T-cell (primary cell): ENCODE data around the gene CEBPG. TPM values are rescaled to one million over a fixed set of nuclear protein-coding genes. Genes with fewer than 3 reads are reported as not detected.

Experiments used
- ATAC-seq, 4 experiments: fragments of 200-7000 bp in 3 of 4; fragments of 150-1000 bp in 1 of 4; cut with Tn5 transposase; replicated peaks in 1 of 4; 1 replicate in 3 of 4; 2 replicates in 1 of 4; pipeline ENCODE4 v1.10.0; 2021; ENCODE audit warnings: moderate library complexity in 3 of 4, mild to moderate bottlenecking in 2 of 4, moderate number of reproducible peaks in 1 of 4
- CTCF ChIA-PET, 2 donors: fragments of 300-600 bp; sonication (Branson Sonifier 250); formaldehyde crosslinking; loops; one replicate each; lab custom pipeline; 2022; ENCODE audit warnings: antibody characterized with exemption in 2 of 2; lab: Charles Lee
- POLR2A ChIA-PET, 2 donors: fragments of 300-600 bp; sonication (Branson Sonifier 250); formaldehyde crosslinking; loops; one replicate each; lab custom pipeline; 2022; ENCODE audit warnings: antibody characterized with exemption in 2 of 2; lab: Charles Lee
- DNase-seq, 35 experiments: peaks; one replicate each; pipeline versions ENCODE4 v3.0.0 to v3.0.0-alpha.2; 2013 to 2023
- H3K27ac ChIP-seq: one replicate; pipeline ENCODE4 v1.5.1; 2013; ENCODE audit warnings: low read length
- H3K27me3 ChIP-seq, 2 experiments: replicated peaks in 1 of 2; 1 replicate in 1 of 2; 2 replicates in 1 of 2; pipeline versions ENCODE4 v1.6.1 to v1.7.0; 2013; ENCODE audit warnings: low read length in 1 of 2, mixed read lengths in 1 of 2; ENCODE audit not compliant: control insufficient read depth in 2 of 2, insufficient read depth in 2 of 2; ENCODE audit errors: extremely low read depth in 1 of 2
- H3K36me3 ChIP-seq, 2 donors: 1 replicate in 1 of 2; 2 replicates in 1 of 2; pipeline versions ENCODE4 v1.6.1 to v1.7.0; 2013; ENCODE audit warnings: low read length in 1 of 2; ENCODE audit not compliant: control insufficient read depth in 2 of 2, insufficient read depth in 1 of 2; ENCODE audit errors: extremely low read depth in 1 of 2
- H3K4me1 ChIP-seq, 2 experiments: 1 replicate in 1 of 2; 2 replicates in 1 of 2; pipeline versions ENCODE4 v1.6.1 to v1.7.0; 2013; ENCODE audit warnings: low read length in 2 of 2, mixed read lengths in 1 of 2; ENCODE audit not compliant: insufficient read depth in 2 of 2, control insufficient read depth in 1 of 2; ENCODE audit errors: extremely low read depth in 1 of 2
- H3K4me3 ChIP-seq, 2 donors: 1 replicate in 1 of 2; 2 replicates in 1 of 2; pipeline versions ENCODE4 v1.5.1 to v1.7.0; 2013; ENCODE audit warnings: mild to moderate bottlenecking in 2 of 2, low read length in 1 of 2, moderate library complexity in 1 of 2; ENCODE audit not compliant: control insufficient read depth in 1 of 2; ENCODE audit errors: extremely low read depth in 1 of 2
- H3K9me3 ChIP-seq: 2 replicates; pipeline ENCODE4 v1.7.0; 2013
- H3K27ac Mint-ChIP-seq, 2 donors: one replicate each; pipeline ENCODE4 v1.8.0; 2020 to 2021; ENCODE audit warnings: mild to moderate bottlenecking in 2 of 2, mixed read lengths in 2 of 2
- H3K27me3 Mint-ChIP-seq, 2 donors: one replicate each; pipeline ENCODE4 v1.8.0; 2021 to 2022; ENCODE audit warnings: mixed read lengths in 2 of 2
- H3K36me3 Mint-ChIP-seq: one replicate; pipeline ENCODE4 v1.8.0; 2021; ENCODE audit warnings: mixed read lengths
- H3K4me1 Mint-ChIP-seq, 3 donors: one replicate each; pipeline ENCODE4 v1.8.0; 2020 to 2022; ENCODE audit warnings: mixed read lengths in 3 of 3, mild to moderate bottlenecking in 1 of 3
- H3K4me3 Mint-ChIP-seq, 3 donors: one replicate each; pipeline ENCODE4 v1.8.0; 2020 to 2022; ENCODE audit warnings: mild to moderate bottlenecking in 3 of 3, mixed read lengths in 3 of 3, moderate library complexity in 3 of 3
- H3K9me3 Mint-ChIP-seq, 3 donors: one replicate each; pipeline ENCODE4 v1.8.0; 2020 to 2022; ENCODE audit warnings: mixed read lengths in 3 of 3
- WGBS: methylation state at CpG from one replicate; pipeline ENCODE4 v1.1.5; 2013; ENCODE audit warnings: missing lambda C conversion rate; ENCODE audit not compliant: insufficient coverage; 5-methylcytosine and 5-hydroxymethylcytosine counted together
- total RNA-seq, 35 experiments: library from RNA in 6 of 35; stranded (reverse) in 6 of 35; fragments of 120-200 nt in 1 of 35; gene quantifications; one replicate each; pipeline versions ENCODE4 v1.2.1 to v1.2.4 and lab custom pipeline; 2013 to 2026

Gene CEBPG
- total RNA-seq, 5 donors from 2014 or later (not counting 1 experiment from before 2014, with no cell fraction given) = 15.9 to 27.1 (median 25.1) TPM

- H3K36me3 ChIP-seq = no peaks in the 10 kb centered on the region
- H3K4me3 ChIP-seq = no peak overlapping the region
- peak overlapping the region; percentile 88 to 89 for H3K27ac Mint-ChIP-seq
- H3K27ac ChIP-seq = peak overlapping the region; percentile 59
- H3K9me3 ChIP-seq = no peaks in the 10 kb centered on the region
- 56% methylated on average over 9 of the region's 17 CpGs for WGBS
- peaks cover 0 to 9% of the 10 kb centered on the region in 2 experiments for H3K4me1 ChIP-seq
- H3K4me3 Mint-ChIP-seq = peak overlapping the region in 2 of 3 donors; percentile 58 to 77
- H3K27me3 Mint-ChIP-seq = no peaks in the 10 kb centered on the region
- ATAC-seq = peak; percentile 77 to 94 (median 86)
- no peaks in the 10 kb centered on the region for H3K9me3 Mint-ChIP-seq
- H3K36me3 Mint-ChIP-seq = no peaks in the 10 kb centered on the region
- ChIA-PET CTCF (interaction anchor here (1.0 to 1.2 kb wide), 4 partner anchors 34 to 659 kb away, joined by 3 to 9 read pairs (median 3); no protein-coding TSS in a partner anchor), POLR2A (no interaction called here)
- peak in 23 of 35 experiments; percentile 10 to 73 (median 40) for DNase-seq
- H3K27me3 ChIP-seq = no peaks in the 10 kb centered on the region
- peaks cover 8 to 14% (median 12%) of the 10 kb centered on the region in 3 donors for H3K4me1 Mint-ChIP-seq
These were observed 56.6 kb downstream of the CEBPG start for GRCh38 chr19:33429891-33430673.

DNA sequence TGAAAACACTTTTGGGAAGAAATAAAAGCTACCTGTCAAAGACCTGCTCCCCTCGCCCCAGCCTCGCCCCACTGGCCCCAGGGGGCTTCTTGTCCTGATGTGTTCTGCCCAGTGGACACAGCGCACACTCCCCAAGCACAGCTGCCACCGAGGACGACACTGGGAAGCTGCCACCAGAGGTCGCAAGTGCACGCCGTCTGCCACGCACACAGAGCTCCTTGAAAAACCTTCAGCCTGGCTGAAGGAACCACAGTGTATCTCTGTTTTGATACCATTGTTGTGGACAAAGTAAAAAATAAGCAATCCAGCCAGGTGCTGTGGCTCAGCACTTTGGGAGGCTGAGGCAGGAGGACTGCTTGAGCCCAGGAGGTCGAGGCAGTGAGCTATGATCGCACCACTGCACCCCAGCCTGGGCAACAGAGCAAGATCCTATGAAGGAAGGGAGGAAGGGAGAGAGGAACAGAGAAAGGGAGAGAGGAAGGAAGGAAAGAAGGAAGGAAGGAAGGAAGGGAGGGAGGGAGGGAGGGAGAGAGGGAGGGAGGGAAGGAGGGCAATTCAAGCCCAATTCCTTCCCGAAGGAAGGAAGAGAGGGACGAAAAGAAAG, 57.3 kb downstream of the CEBPG start:
- Histone ChIP-seq H3K27me3 (no peaks in the 10 kb centered on the region), H3K36me3 (peaks cover 0 to 3% of the 10 kb centered on the region in 2 donors), H3K4me1 (peaks cover 0 to 9% of the 10 kb centered on the region in 2 experiments), H3K27ac (peak overlapping the region; percentile 52), H3K4me3 (no peak overlapping the region), H3K9me3 (no peaks in the 10 kb centered on the region)
- H3K27ac Mint-ChIP-seq = peak overlapping the region; percentile 88 to 89
- H3K36me3 Mint-ChIP-seq = no peaks in the 10 kb centered on the region
- DNase-seq (peak in 34 of 35 experiments; percentile 28 to 73 (median 55)), ATAC-seq (peak; percentile 63 to 76 (median 74))
- H3K27me3 Mint-ChIP-seq = no peaks in the 10 kb centered on the region
- WGBS = 21% methylated on average over 10 of the region's 13 CpGs
- H3K9me3 Mint-ChIP-seq = no peaks in the 10 kb centered on the region
- POLR2A ChIA-PET = no interaction called here
- peak overlapping the region in 2 of 3 donors; percentile 58 to 77 for H3K4me3 Mint-ChIP-seq
- CTCF ChIA-PET = interaction anchor here (0.5 to 1.2 kb wide), 5 partner anchors 35 to 1282 kb away, joined by 3 to 9 read pairs (median 4); no protein-coding TSS in a partner anchor
- H3K4me1 Mint-ChIP-seq = peaks cover 8 to 14% (median 12%) of the 10 kb centered on the region in 3 donors

DNA sequence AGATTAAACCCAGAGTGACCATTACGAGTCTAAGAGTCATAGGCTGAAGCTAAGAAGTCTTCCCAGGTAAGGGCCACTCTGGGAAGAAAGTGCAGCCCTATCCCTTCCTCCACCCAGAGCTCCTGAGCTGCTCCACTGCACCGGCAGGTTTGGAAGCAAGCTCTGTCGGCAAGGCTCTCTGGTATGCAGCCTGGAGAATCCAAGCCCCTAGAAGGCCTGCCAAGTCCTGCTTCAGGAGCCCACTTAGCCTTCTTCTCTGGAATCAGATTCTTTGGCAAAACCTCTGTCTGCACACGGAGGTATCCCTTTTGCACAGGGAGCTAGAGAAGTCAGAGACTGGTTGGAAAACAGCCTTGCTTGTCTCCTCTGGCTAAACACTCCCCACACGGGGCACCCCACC, 58.5 kb downstream of the CEBPG start:
- Histone ChIP-seq H3K4me3 (no peak overlapping the region), H3K9me3 (no peaks in the 10 kb centered on the region), H3K4me1 (peaks cover 0 to 9% of the 10 kb centered on the region in 2 experiments), H3K27me3 (no peaks in the 10 kb centered on the region), H3K27ac (no peak overlapping the region), H3K36me3 (peaks cover 0 to 3% of the 10 kb centered on the region in 2 donors)
- H3K9me3 Mint-ChIP-seq = no peaks in the 10 kb centered on the region
- ChIA-PET POLR2A (no interaction called here), CTCF (interaction anchor here (0.6 to 1.0 kb wide), 2 partner anchors 192 to 339 kb away, joined by 3 to 4 read pairs; no protein-coding TSS in a partner anchor)
- DNase-seq (no peak), ATAC-seq (no peak)
- H3K4me3 Mint-ChIP-seq = no peak overlapping the region
- no peak overlapping the region for H3K27ac Mint-ChIP-seq
- peaks cover 8 to 14% (median 12%) of the 10 kb centered on the region in 3 donors for H3K4me1 Mint-ChIP-seq
- no peaks in the 10 kb centered on the region for H3K36me3 Mint-ChIP-seq
- 89% methylated on average over 3 of the region's 5 CpGs for WGBS
- H3K27me3 Mint-ChIP-seq = no peaks in the 10 kb centered on the region

Other genes starting within 250 kb of the CEBPG start
- under 1 TPM in 2 of 5 donors, not detected in 3; 0.20 to 0.56 TPM for gene WDR88, start 241.6 kb upstream of the CEBPG start, total RNA-seq
- under 1 TPM in 3 of 5 donors, not detected in 2; 0.13 to 0.55 (median 0.19) TPM for gene LRP3, start 179.4 kb upstream of the CEBPG start, total RNA-seq
- not detected for gene SLC7A10, start 147.9 kb upstream of the CEBPG start, total RNA-seq
- 1 to 10 TPM; 1.1 to 2.1 (median 1.8) TPM for gene CEBPA, start 71.2 kb upstream of the CEBPG start, total RNA-seq
- 10 to 100 TPM; 23.5 to 38.8 (median 31.8) TPM for gene PEPD, start 148.1 kb downstream of the CEBPG start, total RNA-seq
- not detected for gene CHST8, start 248.2 kb downstream of the CEBPG start, total RNA-seq